ENCODE measurements around the gene RNF111.

RNF111 gene

DNA sequence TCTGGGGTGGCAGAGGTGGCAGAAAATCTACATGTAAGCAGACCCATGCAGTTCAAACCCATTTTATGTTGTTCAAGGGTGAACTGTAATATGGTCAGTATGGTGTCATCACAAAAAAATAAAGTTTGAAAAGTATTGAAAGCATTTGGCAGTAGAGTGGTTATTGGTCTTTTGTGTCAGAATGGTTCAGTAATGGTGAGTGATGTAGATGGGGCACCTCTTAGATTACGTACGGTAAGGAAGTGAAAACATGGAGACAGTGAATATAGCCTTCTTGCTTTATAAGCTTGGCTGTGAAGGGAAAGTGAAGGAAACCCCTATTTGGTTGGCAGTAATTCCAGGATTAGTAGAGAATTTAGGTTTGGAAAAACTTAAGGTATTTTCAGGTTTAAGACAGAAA is 100.3 kb downstream of the RNF111 start:
- DNase-seq (ENCODE audit: insufficient read length, low spot score) = no peak
- FAIRE-seq = peak; percentile 41
- TF ChIP-seq POLR2AphosphoS5 (IDR thresholded peaks at IDR 0.05; ENCODE audit: low read depth, low read length) (no peak), TAF1 (IDR thresholded peaks at IDR 0.05; ENCODE audit: low read depth, low read length) (no peak), SPI1 (IDR thresholded peaks at IDR 0.05; ENCODE audit: low read depth, low read length) (no peak), PAX5 (IDR thresholded peaks at IDR 0.05; ENCODE audit: insufficient read depth, low read length, severe bottlenecking) (no peak), POU2F2 (IDR thresholded peaks at IDR 0.05; ENCODE audit: low read depth, low read length) (no peak), POLR2A (IDR thresholded peaks at IDR 0.05; ENCODE audit: low read depth, low read length) (no peak)

- DNase-seq (ENCODE audit: insufficient read length, low spot score) = no peak
- FAIRE-seq = no peak
- no peak for TF ChIP-seq TAF1 (IDR thresholded peaks at IDR 0.05; ENCODE audit: low read depth, low read length)
- TF ChIP-seq PAX5 (IDR thresholded peaks at IDR 0.05; ENCODE audit: insufficient read depth, low read length, severe bottlenecking) = no peak
- no peak for TF ChIP-seq POLR2A (IDR thresholded peaks at IDR 0.05; ENCODE audit: low read depth, low read length)
- no peak for TF ChIP-seq POU2F2 (IDR thresholded peaks at IDR 0.05; ENCODE audit: low read depth, low read length)
- no peak for TF ChIP-seq SPI1 (IDR thresholded peaks at IDR 0.05; ENCODE audit: low read depth, low read length)
- no peak for TF ChIP-seq POLR2AphosphoS5 (IDR thresholded peaks at IDR 0.05; ENCODE audit: low read depth, low read length)
Measured at GRCh38 chr15:59094077-59094476, 106.6 kb downstream of the RNF111 start.

DNA sequence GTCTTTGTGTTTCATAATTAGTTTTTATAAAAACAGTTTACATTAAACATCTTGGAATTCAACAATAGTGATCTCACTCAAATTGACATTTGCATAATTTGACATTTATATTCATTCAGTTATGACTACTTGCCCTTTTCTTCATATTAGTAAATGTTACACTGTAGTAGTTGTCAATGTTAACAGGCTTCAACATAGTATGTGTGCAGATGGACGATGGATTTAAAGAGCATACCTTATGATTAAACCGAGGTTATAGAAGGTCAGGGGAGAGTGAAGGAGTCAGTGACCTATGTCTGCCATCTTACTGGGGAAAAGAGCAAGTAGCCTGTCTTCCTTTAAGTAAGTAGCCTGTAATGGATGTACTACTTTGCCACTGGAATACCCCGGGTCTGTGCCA is 109.0 kb downstream of the RNF111 start:
- TF ChIP-seq POU2F2 (IDR thresholded peaks at IDR 0.05; ENCODE audit: low read depth, low read length) (no peak), PAX5 (IDR thresholded peaks at IDR 0.05; ENCODE audit: insufficient read depth, low read length, severe bottlenecking) (no peak), TAF1 (IDR thresholded peaks at IDR 0.05; ENCODE audit: low read depth, low read length) (no peak), POLR2AphosphoS5 (IDR thresholded peaks at IDR 0.05; ENCODE audit: low read depth, low read length) (no peak), SPI1 (IDR thresholded peaks at IDR 0.05; ENCODE audit: low read depth, low read length) (no peak), POLR2A (IDR thresholded peaks at IDR 0.05; ENCODE audit: low read depth, low read length) (no peak)
- FAIRE-seq (no peak), DNase-seq (ENCODE audit: insufficient read length, low spot score) (no peak)

DNA sequence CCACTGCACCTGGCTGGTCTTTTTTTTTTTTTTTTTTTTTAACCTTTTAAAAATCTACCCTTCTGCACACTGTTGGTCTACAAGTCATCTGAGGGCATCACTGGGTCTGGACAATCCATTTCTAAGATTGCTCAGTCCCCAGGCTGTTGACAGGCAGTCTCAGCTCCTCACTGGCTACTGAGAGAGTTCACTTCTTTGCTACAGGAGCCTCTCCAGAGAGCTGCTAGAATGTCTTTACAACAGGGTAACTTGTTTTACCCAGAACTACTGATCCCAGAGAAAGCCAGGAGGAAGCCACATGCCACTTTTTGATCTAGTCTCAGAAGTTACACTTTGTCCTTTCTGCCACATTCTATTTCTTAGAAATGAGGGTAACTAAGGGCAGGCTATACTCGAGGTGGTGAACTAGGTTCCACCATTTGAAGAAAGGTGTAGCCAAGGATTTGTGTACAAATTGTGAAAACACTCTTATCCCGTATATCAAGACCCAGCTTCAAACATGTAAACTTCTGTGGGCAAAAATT is 111.8 kb downstream of the RNF111 start:
- FAIRE-seq = no peak
- no peak for TF ChIP-seq POLR2A (IDR thresholded peaks at IDR 0.05; ENCODE audit: low read depth, low read length)
- TF ChIP-seq PAX5 (IDR thresholded peaks at IDR 0.05; ENCODE audit: insufficient read depth, low read length, severe bottlenecking) = no peak
- TF ChIP-seq POU2F2 (IDR thresholded peaks at IDR 0.05; ENCODE audit: low read depth, low read length) = no peak
- no peak for TF ChIP-seq TAF1 (IDR thresholded peaks at IDR 0.05; ENCODE audit: low read depth, low read length)
- no peak for TF ChIP-seq SPI1 (IDR thresholded peaks at IDR 0.05; ENCODE audit: low read depth, low read length)
- TF ChIP-seq POLR2AphosphoS5 (IDR thresholded peaks at IDR 0.05; ENCODE audit: low read depth, low read length) = no peak
- DNase-seq (ENCODE audit: insufficient read length, low spot score) = no peak

- DNase-seq (ENCODE audit: insufficient read length, low spot score) = no peak
- TF ChIP-seq SPI1 (IDR thresholded peaks at IDR 0.05; ENCODE audit: low read depth, low read length) (peak; percentile 60), PAX5 (IDR thresholded peaks at IDR 0.05; ENCODE audit: insufficient read depth, low read length, severe bottlenecking) (no peak)
Measured at GRCh38 chr15:59104602-59104911, 117.1 kb downstream of the RNF111 start.

GRCh38 chr15:59104912-59105732 is 117.7 kb downstream of the RNF111 start, which contains the start of gene CCNB2:
Gene CCNB2, plus strand, starts transcription at chr15:59105146. Its CDS starts 123 bp downstream, at chr15:59105269.
- FAIRE-seq (peak; percentile 97), DNase-seq (ENCODE audit: insufficient read length, low spot score) (peak; percentile 85)
- no peak for TF ChIP-seq SPI1 (IDR thresholded peaks at IDR 0.05; ENCODE audit: low read depth, low read length)
- no peak for TF ChIP-seq PAX5 (IDR thresholded peaks at IDR 0.05; ENCODE audit: insufficient read depth, low read length, severe bottlenecking)
- peak; percentile 91 for TF ChIP-seq POLR2AphosphoS5 (IDR thresholded peaks at IDR 0.05; ENCODE audit: low read depth, low read length)
- TF ChIP-seq TAF1 (IDR thresholded peaks at IDR 0.05; ENCODE audit: low read depth, low read length) = 0 out of 2 replicates have a peak, but pooled peaks have one; percentile 38
- TF ChIP-seq POLR2A (IDR thresholded peaks at IDR 0.05; ENCODE audit: low read depth, low read length) = peak; percentile 89
- TF ChIP-seq POU2F2 (IDR thresholded peaks at IDR 0.05; ENCODE audit: low read depth, low read length) = peak; percentile 28; the same call in 1 of the 2 replicates

More at GRCh38 chr15:59104602-59104911, 117.1 kb downstream of the RNF111 start:
- no peak for FAIRE-seq

DNA sequence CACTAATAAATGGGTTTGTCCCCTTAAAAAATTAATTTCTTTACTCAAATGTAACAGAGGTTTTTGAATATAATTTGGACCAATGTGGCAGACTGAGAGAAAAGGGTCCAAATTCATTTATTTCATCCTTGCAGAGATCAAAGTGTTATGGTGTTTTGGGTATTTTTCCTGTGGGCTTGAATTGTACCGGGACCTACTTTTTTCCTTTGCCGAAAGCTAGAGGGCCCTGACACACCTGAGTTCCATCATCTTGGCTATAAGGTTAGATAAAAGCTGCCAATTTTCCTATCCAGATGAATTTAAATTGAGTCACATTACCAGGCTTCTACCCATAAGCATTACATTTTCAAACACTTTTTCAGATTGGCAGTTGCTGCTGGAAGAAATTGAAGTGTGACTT is 118.4 kb downstream of the RNF111 start:
- FAIRE-seq = no peak

DNA sequence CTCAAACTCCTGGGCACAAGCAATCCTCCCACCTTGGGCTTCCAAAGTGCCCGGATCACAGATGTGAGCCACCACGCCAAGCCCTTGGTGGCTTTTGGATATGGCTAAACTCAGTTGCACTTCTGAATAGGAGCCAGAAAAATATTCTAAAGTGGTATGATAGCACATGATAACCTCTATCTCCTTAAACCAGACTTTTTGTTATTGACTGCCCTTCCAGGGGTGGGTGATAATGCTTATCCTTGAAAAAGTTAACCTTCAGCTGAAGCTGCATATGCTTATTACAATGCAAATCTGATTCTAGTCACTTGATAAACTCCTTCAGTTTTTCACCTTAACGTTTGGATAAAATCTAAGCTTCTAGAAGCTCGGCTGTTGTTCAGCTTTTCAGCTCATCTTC is 123.8 kb downstream of the RNF111 start:
- DNase-seq (ENCODE audit: insufficient read length, low spot score) = no peak
- no peak for TF ChIP-seq POLR2A (IDR thresholded peaks at IDR 0.05; ENCODE audit: low read depth, low read length)
- no peak for TF ChIP-seq PAX5 (IDR thresholded peaks at IDR 0.05; ENCODE audit: insufficient read depth, low read length, severe bottlenecking)
- TF ChIP-seq TAF1 (IDR thresholded peaks at IDR 0.05; ENCODE audit: low read depth, low read length) = no peak
- no peak for TF ChIP-seq POLR2AphosphoS5 (IDR thresholded peaks at IDR 0.05; ENCODE audit: low read depth, low read length)
- no peak for FAIRE-seq

More for the DNA sequence above, 118.4 kb downstream of the RNF111 start:
- TF ChIP-seq SPI1 (IDR thresholded peaks at IDR 0.05; ENCODE audit: low read depth, low read length) = no peak
- no peak for TF ChIP-seq POU2F2 (IDR thresholded peaks at IDR 0.05; ENCODE audit: low read depth, low read length)
- no peak for TF ChIP-seq POLR2A (IDR thresholded peaks at IDR 0.05; ENCODE audit: low read depth, low read length)
- TF ChIP-seq PAX5 (IDR thresholded peaks at IDR 0.05; ENCODE audit: insufficient read depth, low read length, severe bottlenecking) = no peak
- TF ChIP-seq TAF1 (IDR thresholded peaks at IDR 0.05; ENCODE audit: low read depth, low read length) = no peak
- TF ChIP-seq POLR2AphosphoS5 (IDR thresholded peaks at IDR 0.05; ENCODE audit: low read depth, low read length) = no peak
- DNase-seq (ENCODE audit: insufficient read length, low spot score) = no peak

DNA sequence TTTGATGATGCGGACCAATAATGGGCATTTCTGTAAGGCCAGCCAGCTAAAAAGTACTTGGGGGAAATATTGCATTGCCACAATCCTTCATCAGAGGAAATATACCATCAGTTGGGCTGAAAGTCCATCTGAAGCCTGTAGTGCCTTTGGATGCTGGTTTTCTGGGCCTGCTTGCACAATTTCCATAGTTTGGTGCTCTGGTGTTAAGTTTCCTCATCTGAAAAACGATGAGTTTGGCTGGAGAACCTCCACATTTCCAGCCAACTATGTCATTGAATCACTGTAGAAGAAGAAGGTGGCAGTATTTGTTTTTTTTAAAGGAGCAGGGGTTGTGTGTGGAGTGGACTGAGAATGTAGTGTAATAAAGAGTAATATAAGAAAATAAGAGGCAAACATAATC is 127.6 kb downstream of the RNF111 start:
- no peak for TF ChIP-seq TAF1 (IDR thresholded peaks at IDR 0.05; ENCODE audit: low read depth, low read length)
- no peak for TF ChIP-seq SPI1 (IDR thresholded peaks at IDR 0.05; ENCODE audit: low read depth, low read length)
- TF ChIP-seq PAX5 (IDR thresholded peaks at IDR 0.05; ENCODE audit: insufficient read depth, low read length, severe bottlenecking) = no peak
- no peak for TF ChIP-seq POLR2AphosphoS5 (IDR thresholded peaks at IDR 0.05; ENCODE audit: low read depth, low read length)
- no peak for TF ChIP-seq POLR2A (IDR thresholded peaks at IDR 0.05; ENCODE audit: low read depth, low read length)
- TF ChIP-seq POU2F2 (IDR thresholded peaks at IDR 0.05; ENCODE audit: low read depth, low read length) = no peak
- FAIRE-seq (no peak), DNase-seq (ENCODE audit: insufficient read length, low spot score) (no peak)
